HG03175 (cell line): ENCODE data around the gene SEMA4B.
A peak's percentile ranks its signal among the peaks of the same experiment; 100 is the strongest.

ENCODE experiments used
- ATAC-seq: cut with Tn5 transposase; IDR thresholded peaks from one replicate; pipeline ENCODE4 v1.9.1; 2021; ENCODE audit warnings: mild to moderate bottlenecking, moderate library complexity; ENCODE audit not compliant: unreplicated experiment

The SEMA4B gene

DNA sequence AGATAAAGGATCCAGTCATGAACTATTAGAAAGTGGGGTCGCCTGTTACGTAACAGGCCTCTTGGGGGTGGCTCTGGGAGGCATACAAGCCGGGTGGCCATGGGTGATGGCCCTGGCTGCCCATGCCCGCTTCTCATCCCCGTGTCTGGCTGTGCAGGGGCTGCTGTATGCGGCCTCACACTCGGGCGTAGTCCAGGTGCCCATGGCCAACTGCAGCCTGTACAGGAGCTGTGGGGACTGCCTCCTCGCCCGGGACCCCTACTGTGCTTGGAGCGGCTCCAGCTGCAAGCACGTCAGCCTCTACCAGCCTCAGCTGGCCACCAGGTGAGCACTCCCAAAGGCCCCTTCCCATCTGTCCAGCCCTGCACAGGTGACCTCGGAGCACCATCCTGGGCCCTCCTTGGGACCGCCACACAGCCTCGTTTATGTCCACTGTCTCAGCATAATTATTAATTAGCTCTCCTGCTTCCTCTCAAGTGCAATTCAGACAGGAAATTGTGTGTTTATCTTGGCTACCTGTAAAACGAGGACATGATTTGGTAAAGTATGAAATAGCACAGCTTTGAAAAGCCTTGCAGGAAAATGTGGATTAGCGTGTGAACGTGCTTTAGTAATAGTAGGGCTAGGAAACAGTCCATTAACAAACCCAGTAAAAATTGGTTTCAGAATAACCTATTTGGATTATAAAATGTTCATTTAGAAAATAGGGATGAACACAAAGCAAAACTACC is 24.5 kb downstream of the SEMA4B start:
- no peak for ATAC-seq

GRCh38 chr15:90227336-90227735 is 26.2 kb downstream of the SEMA4B start:
- ATAC-seq: no peak

- ATAC-seq: no peak
These were observed 27.0 kb downstream of the SEMA4B start for GRCh38 chr15:90227816-90228772.

- no peak for ATAC-seq
These were observed 27.8 kb downstream of the SEMA4B start for GRCh38 chr15:90228960-90229359.

GRCh38 chr15:90230071-90230494 is 29.0 kb downstream of the SEMA4B start:
- no peak for ATAC-seq

DNA sequence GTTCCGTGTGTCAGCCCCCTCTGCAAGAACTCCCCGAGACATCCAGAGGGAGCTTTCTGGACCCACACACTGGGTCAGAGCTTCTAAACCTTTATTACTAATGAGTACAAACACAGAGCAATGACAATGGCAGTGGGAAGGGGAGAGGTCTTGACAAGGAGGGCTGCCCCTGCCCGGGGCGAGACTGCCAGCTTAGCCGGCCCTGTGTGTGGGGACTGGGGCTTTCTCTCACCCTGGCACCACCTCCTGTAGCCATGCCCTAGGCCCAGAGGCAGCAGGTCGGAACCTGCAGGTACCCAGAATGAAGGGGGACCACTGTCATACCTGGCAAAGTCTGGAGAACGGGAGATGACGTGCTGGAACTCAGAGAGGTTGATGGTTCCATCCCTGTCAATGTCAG is 29.5 kb downstream of the SEMA4B start:
- ATAC-seq: no peak

- ATAC-seq: peak; percentile 33
These were observed 30.2 kb downstream of the SEMA4B start for GRCh38 chr15:90231028-90232017.

DNA sequence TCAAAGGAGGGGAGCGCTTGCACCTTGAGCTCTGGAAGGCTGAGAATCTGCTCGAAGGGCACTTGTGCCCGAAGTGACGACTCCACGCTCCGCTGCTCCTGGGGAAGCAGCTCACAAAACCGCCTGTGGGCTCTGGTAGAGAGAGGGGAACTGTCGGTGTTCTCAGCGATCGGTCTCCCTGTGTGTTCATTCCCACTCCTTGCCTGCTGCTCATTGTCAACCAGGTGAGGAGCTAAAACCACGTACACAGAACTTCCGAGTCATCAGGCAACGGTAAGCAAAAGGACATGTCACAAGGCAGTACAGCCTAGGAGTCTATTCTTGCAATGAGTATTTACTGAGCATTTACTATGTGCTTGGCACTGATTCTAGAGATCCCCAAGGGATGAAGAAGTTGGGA is 31.1 kb downstream of the SEMA4B start:
- ATAC-seq: no peak

GRCh38 chr15:90232941-90233386 is 31.8 kb downstream of the SEMA4B start:
- ATAC-seq: no peak

DNA sequence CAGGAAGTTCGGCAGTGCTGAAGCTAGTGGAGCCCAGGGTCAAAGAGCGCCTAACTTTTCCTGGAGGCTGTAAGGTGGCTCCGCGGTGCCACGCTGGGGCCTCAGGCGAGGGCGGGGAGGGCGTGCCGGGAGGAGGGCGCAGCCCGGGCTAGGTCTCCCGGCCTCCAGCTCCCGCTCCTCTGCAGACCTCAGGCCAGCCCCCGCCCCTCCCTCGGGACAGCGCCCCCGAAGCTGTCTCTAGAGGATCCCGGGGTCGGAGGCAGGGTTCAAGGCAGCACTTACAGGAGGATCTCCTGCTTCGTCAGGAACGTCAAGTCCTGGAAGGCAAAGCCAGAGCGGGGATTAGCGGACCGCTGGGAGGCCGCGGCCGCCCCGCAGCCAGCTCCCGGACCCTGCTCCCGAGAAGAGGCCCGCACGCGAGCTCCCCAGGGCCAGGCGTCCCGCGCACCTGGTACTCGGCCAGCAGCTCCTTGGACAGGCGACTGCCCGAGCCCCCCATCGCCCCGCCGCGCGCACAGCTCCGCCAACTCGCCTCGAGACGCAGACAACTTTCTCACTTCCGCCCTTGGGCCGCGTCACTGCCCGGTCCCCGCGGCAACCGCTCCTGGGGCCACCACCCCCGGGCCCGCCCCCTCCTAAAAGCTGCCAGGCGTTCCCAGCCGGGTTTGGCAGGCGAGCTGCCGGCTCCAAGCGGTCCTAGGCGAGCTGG is 32.4 kb downstream of the SEMA4B start, which contains the start of gene CIB1:
TSS of gene CIB1 (minus strand) at position 555 of the 709 bp plus-strand sequence. CDS start at position 499, 56 bp downstream.
- peak; percentile 83 for ATAC-seq

GRCh38 chr15:90234096-90234988 is 33.2 kb downstream of the SEMA4B start, which contains the start of gene GDPGP1:
Gene GDPGP1, plus strand, starts transcription at chr15:90234209. Its CDS starts 6,700 bp downstream, at chr15:90240909.
- peak; percentile 58 for ATAC-seq

DNA sequence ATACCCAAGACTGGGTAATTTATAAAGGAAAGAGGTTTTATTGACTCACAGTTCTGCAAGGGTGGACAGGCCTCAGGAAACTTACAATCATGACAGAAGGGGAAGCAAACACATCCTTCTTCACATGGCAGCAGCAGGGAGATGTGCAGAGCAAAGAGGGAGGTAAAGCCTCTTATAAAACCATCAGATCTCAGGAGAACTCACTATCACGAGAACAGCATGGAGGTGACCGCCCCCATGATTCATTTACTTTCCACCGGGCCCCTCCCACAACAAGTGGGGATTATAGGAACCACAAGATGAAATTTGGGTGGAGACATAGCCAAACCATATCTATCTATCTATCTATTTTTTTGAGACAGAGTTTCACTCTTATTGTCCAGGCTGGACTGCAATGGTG is 38.2 kb downstream of the SEMA4B start:
- ATAC-seq: no peak

DNA sequence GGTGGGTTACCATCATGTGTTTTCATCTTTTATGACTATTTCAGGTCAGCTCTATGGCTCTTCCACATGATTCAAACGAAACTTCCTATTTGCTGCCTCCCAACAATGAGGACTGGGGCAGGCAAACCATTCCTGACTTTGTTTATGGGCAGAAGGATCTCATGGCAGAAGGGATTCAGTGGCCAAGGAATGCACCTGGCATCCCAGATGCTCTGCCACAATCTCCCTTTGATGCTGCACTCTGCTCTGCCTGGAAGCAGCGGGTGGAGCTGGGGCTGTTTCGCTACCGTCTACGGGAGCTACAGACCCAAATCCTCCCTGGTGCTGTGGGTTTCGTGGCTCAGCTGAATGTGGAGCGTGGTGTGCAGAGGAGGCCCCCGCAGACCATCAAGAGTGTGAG is 39.7 kb downstream of the SEMA4B start:
- no peak for ATAC-seq

DNA sequence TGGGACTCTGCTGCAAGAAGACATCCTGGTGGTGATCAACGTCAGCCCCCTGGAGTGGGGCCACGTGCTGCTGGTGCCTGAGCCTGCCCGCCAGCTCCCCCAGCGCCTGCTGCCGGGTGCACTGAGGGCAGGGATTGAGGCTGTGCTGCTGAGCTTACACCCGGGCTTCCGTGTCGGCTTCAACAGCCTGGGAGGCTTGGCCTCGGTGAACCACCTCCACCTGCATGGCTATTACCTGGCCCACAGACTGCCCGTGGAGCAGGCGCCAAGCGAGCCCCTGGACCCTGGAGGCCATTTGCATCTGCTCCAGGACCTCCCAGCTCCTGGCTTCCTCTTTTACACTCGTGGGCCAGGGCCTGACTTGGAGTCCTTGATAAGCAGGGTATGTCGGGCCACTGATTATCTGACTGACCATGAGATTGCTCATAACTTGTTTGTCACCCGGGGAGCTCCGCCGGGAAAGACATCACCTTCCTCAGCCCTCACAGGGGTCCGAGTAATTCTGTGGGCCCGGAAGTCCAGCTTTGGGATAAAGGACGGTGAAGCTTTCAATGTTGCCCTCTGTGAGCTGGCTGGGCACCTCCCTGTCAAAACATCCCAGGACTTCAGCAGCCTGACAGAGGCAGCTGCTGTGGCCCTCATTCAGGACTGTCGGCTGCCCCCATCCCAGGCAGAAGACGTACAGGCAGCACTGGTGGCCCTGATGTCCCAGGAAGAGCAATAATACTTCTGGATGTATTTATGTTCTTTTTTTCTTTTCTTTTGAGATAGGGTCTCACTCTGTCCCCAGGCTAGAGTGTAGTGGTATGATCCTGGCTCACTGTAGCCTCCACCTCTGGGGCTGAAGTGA is 40.4 kb downstream of the SEMA4B start:
- no peak for ATAC-seq

- no peak for ATAC-seq
These were observed 43.0 kb downstream of the SEMA4B start for GRCh38 chr15:90243943-90244639.

- no peak for ATAC-seq
These were observed 47.7 kb downstream of the SEMA4B start for GRCh38 chr15:90248789-90249202.

DNA sequence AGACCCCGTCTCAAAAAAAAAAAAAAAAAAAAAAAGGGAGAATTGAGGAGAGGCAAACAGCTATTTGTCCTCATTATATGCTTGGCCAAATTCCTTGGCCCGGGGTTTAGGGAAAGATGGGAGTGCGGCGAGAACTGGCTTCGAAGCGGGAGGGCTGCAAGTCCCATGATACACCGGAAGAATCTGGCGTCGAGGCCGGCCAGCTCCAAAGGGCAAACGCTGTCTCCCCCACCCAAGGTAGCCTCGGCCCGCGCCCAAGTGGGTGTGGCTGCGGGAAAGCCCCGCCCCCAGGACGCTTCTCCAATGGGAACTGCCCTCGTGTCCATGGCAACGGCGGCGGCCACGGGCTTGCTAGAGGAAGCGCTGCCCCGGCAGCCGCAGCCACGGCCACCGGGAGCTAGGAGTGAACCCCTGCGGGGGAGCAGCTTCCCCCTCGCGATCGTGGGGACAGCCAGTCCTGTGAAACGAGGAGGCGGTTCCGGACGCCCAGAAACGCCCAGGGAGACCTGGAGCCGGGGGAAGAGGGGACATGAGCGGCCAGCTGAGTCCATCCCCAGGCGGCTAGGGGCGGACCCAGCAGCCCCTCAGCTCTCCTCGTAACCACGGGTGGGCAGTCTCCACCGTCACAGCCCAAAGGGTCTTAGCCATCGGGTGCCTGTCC is 48.2 kb downstream of the SEMA4B start, which contains the start of gene TTLL13:
TSS of gene TTLL13 (plus strand) at position 354 of the 661 bp plus-strand sequence. CDS start 1,075 bp downstream, outside the sequence.
- peak; percentile 76 for ATAC-seq
